ENCODE results near the gene ADAMTS7.

DNA sequence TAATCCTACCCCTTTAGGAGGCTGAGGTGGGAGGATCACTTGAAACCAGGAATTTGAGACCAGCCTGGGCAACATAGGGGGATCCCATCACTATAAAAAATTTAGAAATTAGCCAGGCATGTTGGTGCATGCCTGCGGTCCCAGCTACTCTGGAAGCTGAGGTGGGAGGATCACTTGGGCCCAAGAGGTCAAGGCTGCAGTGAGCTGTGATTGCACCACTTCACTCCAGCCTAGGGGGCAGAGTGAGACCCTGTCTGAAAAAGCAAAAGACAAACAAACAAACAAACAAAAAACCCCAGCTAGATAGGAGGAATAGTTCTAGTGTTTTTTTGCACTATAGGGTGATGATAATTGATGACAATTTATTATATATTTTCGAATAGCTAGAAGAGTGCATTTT lies 99.6 kb downstream of the ADAMTS7 start:
- TF ChIP-seq GATA2 (IDR thresholded peaks at IDR 0.05; ENCODE audit: insufficient read depth, insufficient read length, low read depth, low read length): no peak
- no peak for TF ChIP-seq POLR2A (IDR thresholded peaks at IDR 0.05; ENCODE audit: low read depth, low read length)
- TF ChIP-seq, protein P1, sequence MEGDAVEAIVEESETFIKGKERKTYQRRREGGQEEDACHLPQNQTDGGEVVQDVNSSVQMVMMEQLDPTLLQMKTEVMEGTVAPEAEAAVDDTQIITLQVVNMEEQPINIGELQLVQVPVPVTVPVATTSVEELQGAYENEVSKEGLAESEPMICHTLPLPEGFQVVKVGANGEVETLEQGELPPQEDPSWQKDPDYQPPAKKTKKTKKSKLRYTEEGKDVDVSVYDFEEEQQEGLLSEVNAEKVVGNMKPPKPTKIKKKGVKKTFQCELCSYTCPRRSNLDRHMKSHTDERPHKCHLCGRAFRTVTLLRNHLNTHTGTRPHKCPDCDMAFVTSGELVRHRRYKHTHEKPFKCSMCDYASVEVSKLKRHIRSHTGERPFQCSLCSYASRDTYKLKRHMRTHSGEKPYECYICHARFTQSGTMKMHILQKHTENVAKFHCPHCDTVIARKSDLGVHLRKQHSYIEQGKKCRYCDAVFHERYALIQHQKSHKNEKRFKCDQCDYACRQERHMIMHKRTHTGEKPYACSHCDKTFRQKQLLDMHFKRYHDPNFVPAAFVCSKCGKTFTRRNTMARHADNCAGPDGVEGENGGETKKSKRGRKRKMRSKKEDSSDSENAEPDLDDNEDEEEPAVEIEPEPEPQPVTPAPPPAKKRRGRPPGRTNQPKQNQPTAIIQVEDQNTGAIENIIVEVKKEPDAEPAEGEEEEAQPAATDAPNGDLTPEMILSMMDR (IDR thresholded peaks at IDR 0.05; ENCODE audit: extremely low read depth in 1 of 2, insufficient read depth in 1 of 2, low read depth in 1 of 2, low read length in 2 of 2): no peak
- TF ChIP-seq POLR2AphosphoS5 (IDR thresholded peaks at IDR 0.05; ENCODE audit: insufficient read depth, low read depth, low read length): no peak
- TF ChIP-seq EZH2 (IDR thresholded peaks at IDR 0.05; ENCODE audit: borderline replicate concordance, low read depth, low read length, severe bottlenecking): no peak

Data from endothelial cell of umbilical vein (primary cell).